IMR-90 (cell line): ENCODE measurements around the gene CCDC102A. TPM values are rescaled to one million over a fixed set of nuclear protein-coding genes. Genes with fewer than 3 reads are reported as not detected.

Source experiments
- ATAC-seq: fragments of 200-7000 bp; cut with Tn5 transposase; 2 replicates; pipeline ENCODE4 v1.9.1; 2020; ENCODE audit warnings: low read depth, mild to moderate bottlenecking, moderate library complexity
- BruUV-seq: library from RNA; stranded (reverse); fragments of 400-500 nt; replicated peaks from 2 replicates; lab custom pipeline; 2021; lab: Mats Ljungman, UMichigan
- CTCF ChIA-PET: fragments of 300-600 bp; formaldehyde crosslinking; extraction: SDS; loops from one replicate; lab custom pipeline; 2021; ENCODE audit warnings: antibody characterized with exemption; lab: Yijun Ruan, JAX
- POLR2A ChIA-PET: fragments of 300-600 bp; sonication (Branson Sonifier 250); formaldehyde crosslinking; loops from one replicate; lab custom pipeline; 2022; ENCODE audit warnings: antibody characterized with exemption; ENCODE audit not compliant: unreplicated experiment; lab: Charles Lee
- DNase-seq: peaks from one replicate; pipeline ENCODE4 v3.0.0; 2013
- H2AFZ ChIP-seq: replicated peaks from 2 replicates; pipeline ENCODE3; 2013; ENCODE audit warnings: low read length, mild to moderate bottlenecking; ENCODE audit not compliant: poor library complexity
- H2AK5ac ChIP-seq: 2 replicates; pipeline ENCODE4 v1.6.1; 2013; ENCODE audit warnings: low read depth, low read length, inconsistent platforms
- H2AK9ac ChIP-seq: replicated peaks from 2 replicates; pipeline ENCODE3; 2013; ENCODE audit warnings: mild to moderate bottlenecking, low read depth, low read length, moderate library complexity; ENCODE audit not compliant: poor library complexity
- H2BK120ac ChIP-seq: 2 replicates; pipeline ENCODE4 v1.6.1; 2013; ENCODE audit warnings: low read depth, low read length, inconsistent platforms
- H2BK15ac ChIP-seq: 3 replicates; pipeline ENCODE4 v1.6.1; 2013; ENCODE audit warnings: low read depth, low read length, inconsistent platforms
- H2BK20ac ChIP-seq: 2 replicates; pipeline ENCODE4 v1.6.1; 2013; ENCODE audit warnings: low read depth, mild to moderate bottlenecking, inconsistent platforms, low read length, moderate library complexity
- H2BK5ac ChIP-seq: 2 replicates; pipeline ENCODE4 v1.6.1; 2013; ENCODE audit warnings: mild to moderate bottlenecking, low read depth, low read length, inconsistent platforms; ENCODE audit not compliant: poor library complexity, severe bottlenecking
- H3K14ac ChIP-seq: replicated peaks from 2 replicates; pipeline ENCODE4 v1.6.1; 2013; ENCODE audit warnings: low read depth, low read length, inconsistent platforms
- H3K18ac ChIP-seq: 2 replicates; pipeline ENCODE4 v1.6.1; 2013; ENCODE audit warnings: low read depth, low read length, control low read depth
- H3K23ac ChIP-seq: 2 replicates; pipeline ENCODE4 v1.6.1; 2013; ENCODE audit warnings: low read depth, low read length, inconsistent platforms
- H3K27ac ChIP-seq: 2 replicates; pipeline ENCODE4 v1.5.1; 2013; ENCODE audit warnings: mild to moderate bottlenecking, control low read depth, low read length; ENCODE audit not compliant: insufficient read depth
- H3K27me3 ChIP-seq: 2 replicates; pipeline ENCODE4 v1.6.1; 2013; ENCODE audit warnings: low read length; ENCODE audit not compliant: control insufficient read depth, insufficient read depth
- H3K36me3 ChIP-seq: 2 replicates; pipeline ENCODE4 v1.6.1; 2013; ENCODE audit warnings: low read length, mixed read lengths; ENCODE audit not compliant: control insufficient read depth, insufficient read depth
- H3K4ac ChIP-seq: 2 replicates; pipeline ENCODE4 v1.6.1; 2013; ENCODE audit warnings: low read depth, low read length, inconsistent platforms
- H3K4me1 ChIP-seq: 2 replicates; pipeline ENCODE4 v1.6.1; 2013; ENCODE audit warnings: low read length, mixed read lengths; ENCODE audit not compliant: control insufficient read depth, insufficient read depth
- H3K4me2 ChIP-seq: 2 replicates; pipeline ENCODE4 v1.6.1; 2013; ENCODE audit warnings: low read depth, mild to moderate bottlenecking, control low read depth, low read length, moderate library complexity
- H3K4me3 ChIP-seq: 2 replicates; pipeline ENCODE4 v1.5.1; 2013; ENCODE audit warnings: low read depth, mild to moderate bottlenecking, control low read depth, low read length, moderate library complexity; ENCODE audit not compliant: insufficient read depth
- H3K56ac ChIP-seq: 2 replicates; pipeline ENCODE4 v1.6.1; 2013; ENCODE audit warnings: low read length, inconsistent platforms; ENCODE audit not compliant: insufficient read depth; ENCODE audit errors: extremely low read depth
- H3K79me1 ChIP-seq, 2 experiments: 2 replicates each; pipeline ENCODE4 v1.6.1; 2013; ENCODE audit warnings: low read length in 2 of 2, inconsistent platforms in 1 of 2, low read depth in 1 of 2
- H3K9ac ChIP-seq: 2 replicates; pipeline ENCODE4 v1.6.1; 2013; ENCODE audit warnings: low read depth, low read length, control low read depth
- H3K9me1 ChIP-seq: 2 replicates; pipeline ENCODE4 v1.6.1; 2013; ENCODE audit warnings: low read length, inconsistent platforms; ENCODE audit not compliant: insufficient read depth
- H3K9me3 ChIP-seq: 2 replicates; pipeline ENCODE4 v1.6.1; 2013; ENCODE audit warnings: low read length; ENCODE audit not compliant: control insufficient read depth, insufficient read depth
- H4K20me1 ChIP-seq: 2 replicates; pipeline ENCODE4 v1.6.1; 2013; ENCODE audit warnings: low read length, inconsistent platforms; ENCODE audit not compliant: insufficient read depth
- H4K5ac ChIP-seq: 2 replicates; pipeline ENCODE4 v1.6.1; 2013; ENCODE audit warnings: mild to moderate bottlenecking, low read depth, low read length, control low read depth
- H4K8ac ChIP-seq, 2 experiments: 2 replicates each; pipeline ENCODE4 v1.6.1; 2013; ENCODE audit warnings: low read depth in 2 of 2, low read length in 2 of 2, control low read depth in 1 of 2, inconsistent platforms in 1 of 2
- H4K91ac ChIP-seq: 2 replicates; pipeline ENCODE4 v1.6.1; 2013; ENCODE audit warnings: low read depth, low read length, inconsistent platforms; ENCODE audit not compliant: insufficient read depth
- CTCF ChIP-seq: conservative IDR thresholded peaks from 2 replicates; pipeline ENCODE4 v1.5.1; 2012; ENCODE audit warnings: mild to moderate bottlenecking, low read depth, low read length, improper control_type of control experiment
- FOS ChIP-seq: fragments of 150-350 bp; IDR thresholded peaks from 2 replicates; pipeline ENCODE4 v1.6.1; 2016; ENCODE audit warnings: low read depth, low read length
- MXI1 ChIP-seq: IDR thresholded peaks from 2 replicates; pipeline ENCODE4 v1.6.1; 2012; ENCODE audit warnings: low read depth, mild to moderate bottlenecking, low read length, moderate library complexity, borderline replicate concordance
- POLR2A ChIP-seq: IDR thresholded peaks from 2 replicates; pipeline ENCODE4 v1.6.1; 2012; ENCODE audit warnings: mild to moderate bottlenecking, low read depth, low read length
- SMC3 ChIP-seq: fragments of 150-350 bp; IDR thresholded peaks from 2 replicates; pipeline ENCODE4 v1.6.1; 2016; ENCODE audit warnings: low read depth, mild to moderate bottlenecking, antibody characterized with exemption, low read length, moderate library complexity
- USF2 ChIP-seq: fragments of 150-350 bp; IDR thresholded peaks from 2 replicates; pipeline ENCODE4 v1.6.1; 2017; ENCODE audit warnings: mild to moderate bottlenecking, antibody characterized with exemption, low read length, low read depth
- WGBS, 2 experiments: methylation state at CpG; one replicate each; pipeline versions ENCODE4 v1.1.5 to v1.1.7; 2013; ENCODE audit warnings: missing lambda C conversion rate in 2 of 2; ENCODE audit not compliant: insufficient read length in 1 of 2; ENCODE audit errors: extremely low coverage in 2 of 2; 5-methylcytosine and 5-hydroxymethylcytosine counted together
- dilution Hi-C: fragments of 300-500 bp; cut with HindIII; formaldehyde crosslinking; loops from one replicate; pipeline ENCODE4 v1.14.3; 2018; ENCODE audit warnings: low sequenced_read_pairs; ENCODE audit not compliant: unreplicated experiment
- in situ Hi-C: fragments of 300-500 bp; cut with MboI; formaldehyde crosslinking; loops from 3 replicates; pipeline ENCODE4 v1.14.3; 2019; ENCODE audit warnings: low sequenced_read_pairs, inconsistent platforms, mixed read lengths
- intact Hi-C: fragments of 100-400 bp; cut with micrococcal nuclease; formaldehyde crosslinking; loops from 2 replicates; pipeline ENCODE4 v1.10.0; 2022
- polyA plus RNA-seq, 3 experiments: library from polyadenylated mRNA; depleted of rRNA; stranded (reverse); fragments of >200 nt; gene quantifications; 2 replicates each; pipeline ENCODE4 v1.2.3, GENCODE V29; 2012; ENCODE audit warnings: low replicate concordance in 1 of 3
- total RNA-seq: library from RNA; depleted of rRNA; stranded (reverse); fragments of >200 nt; gene quantifications from 2 replicates; pipeline ENCODE4 v1.2.3, GENCODE V29; 2012

CCDC102A gene
- total and polyA plus RNA-seq, 2 of the 4 experiments (the other 2 are of a cell fraction) = 5.4 to 8.5 TPM

- no peak overlapping the region for H2AK9ac ChIP-seq
- dilution Hi-C loops (no loop called here), in situ Hi-C loops (no loop called here), intact Hi-C loops (no loop called here)
- no peak overlapping the region for H3K4ac ChIP-seq
- no peak overlapping the region for H3K23ac ChIP-seq
- no peak overlapping the region for H3K9ac ChIP-seq
- no peaks in the 10 kb centered on the region for H3K36me3 ChIP-seq
- TF ChIP-seq MXI1 (no peak), CTCF (no peak), USF2 (no peak), FOS (no peak), SMC3 (no peak), POLR2A (no peak)
- no peak overlapping the region for H4K8ac ChIP-seq
- ChIA-PET CTCF (no interaction called here), POLR2A (no interaction called here)
- no peak overlapping the region for H2AFZ ChIP-seq
- H3K27ac ChIP-seq = no peak overlapping the region
- ATAC-seq (no peak), DNase-seq (no peak)
- no peaks in the 10 kb centered on the region for H3K4me1 ChIP-seq
- no peak overlapping the region for H2BK20ac ChIP-seq
- no peaks in the 10 kb centered on the region for H4K20me1 ChIP-seq
- H3K9me1 ChIP-seq = no peaks in the 10 kb centered on the region
- no peak overlapping the region for H3K4me3 ChIP-seq
- no peak overlapping the region for H2BK5ac ChIP-seq
- H3K14ac ChIP-seq = no peak overlapping the region
- H2BK120ac ChIP-seq = no peak overlapping the region
- no peaks in the 10 kb centered on the region for H3K79me1 ChIP-seq
- H3K56ac ChIP-seq = no peak overlapping the region
- WGBS, 2 experiments = 70% methylated on average over 2 of the region's 12 CpGs; no CpG with 5 or more reads in 1 of the 2 experiments
- no peak overlapping the region for H2BK15ac ChIP-seq
- no peak overlapping the region for H4K5ac ChIP-seq
- no peaks in the 10 kb centered on the region for H3K9me3 ChIP-seq
- no peak overlapping the region for H3K18ac ChIP-seq
- no peak overlapping the region for H4K91ac ChIP-seq
- BruUV-seq = no TSS peak
- H2AK5ac ChIP-seq = no peak overlapping the region
- no peak overlapping the region for H3K4me2 ChIP-seq
- H3K27me3 ChIP-seq = peaks cover 66% of the 10 kb centered on the region
These were observed 34.2 kb downstream of the CCDC102A start for GRCh38 chr16:57502048-57502775.
